Panc1 (cell line): ENCODE data around the gene HLA-B. TPM values are rescaled to one million over a fixed set of nuclear protein-coding genes. Genes with fewer than 3 reads are reported as not detected.

ENCODE experiments used
- ATAC-seq: fragments of 200-7000 bp; cut with Tn5 transposase; 2 replicates; pipeline ENCODE4 v1.9.1; 2020; ENCODE audit warnings: mild to moderate bottlenecking, moderate library complexity
- BruUV-seq: library from RNA; stranded (reverse); fragments of 400-500 nt; replicated peaks from 2 replicates; lab custom pipeline; 2021; lab: Mats Ljungman, UMichigan
- CTCF ChIA-PET: fragments of 300-600 bp; sonication (Branson Sonifier 250); formaldehyde crosslinking; loops from one replicate; lab custom pipeline; 2022; ENCODE audit warnings: antibody characterized with exemption; lab: Charles Lee
- POLR2A ChIA-PET: fragments of 300-600 bp; sonication (Branson Sonifier 250); formaldehyde crosslinking; loops from one replicate; lab custom pipeline; 2022; ENCODE audit warnings: antibody characterized with exemption; lab: Charles Lee
- DNase-seq: peaks from one replicate; pipeline ENCODE4 v3.0.0-alpha.2; 2010; ENCODE audit warnings: low read depth, low spot score
- H3K27ac ChIP-seq: 2 replicates; pipeline ENCODE4 v1.5.1; 2011; ENCODE audit warnings: mild to moderate bottlenecking, low read length, inconsistent platforms
- H3K27me3 ChIP-seq: fragments of 200-500 bp; sonication (Bioruptor generic); 2 replicates; pipeline ENCODE4 v1.6.0; 2014; ENCODE audit warnings: low read length, inconsistent platforms; ENCODE audit not compliant: control insufficient read depth, insufficient read depth
- H3K36me3 ChIP-seq: fragments of 200-500 bp; sonication (Bioruptor generic); 2 replicates; pipeline ENCODE4 v1.5.1; 2014; ENCODE audit warnings: inconsistent platforms, mild to moderate bottlenecking, low read length, moderate library complexity; ENCODE audit not compliant: control insufficient read depth, insufficient read depth
- H3K4me1 ChIP-seq: 2 replicates; pipeline ENCODE4 v1.5.1; 2011; ENCODE audit warnings: inconsistent platforms, mild to moderate bottlenecking, low read length, moderate library complexity; ENCODE audit not compliant: control insufficient read depth, insufficient read depth
- H3K4me3 ChIP-seq, 2 experiments: 2 replicates each; pipeline ENCODE4 v1.5.1; 2011 to 2012; ENCODE audit warnings: low read depth in 2 of 2, low read length in 2 of 2, mild to moderate bottlenecking in 2 of 2, inconsistent platforms in 1 of 2, moderate library complexity in 1 of 2
- H3K9me3 ChIP-seq: fragments of 200-500 bp; sonication (Bioruptor generic); 2 replicates; pipeline ENCODE4 v1.5.1; 2014; ENCODE audit warnings: low read depth, mild to moderate bottlenecking, inconsistent platforms, low read length, moderate library complexity; ENCODE audit not compliant: control insufficient read depth, insufficient read depth
- CTCF ChIP-seq: fragments of 450-650 bp; IDR thresholded peaks from 2 replicates; pipeline ENCODE4 v1.5.1; 2017; ENCODE audit warnings: mild to moderate bottlenecking
- POLR2AphosphoS5 ChIP-seq: IDR thresholded peaks from 2 replicates; pipeline ENCODE4 v1.6.1; 2012; ENCODE audit warnings: mild to moderate bottlenecking, low read depth, low read length, moderate library complexity
- REST ChIP-seq, 2 experiments: IDR thresholded peaks; 2 replicates each; pipeline ENCODE4 v1.6.1; 2011 to 2012; ENCODE audit warnings: low read depth in 2 of 2, control low read depth in 1 of 2, low read length in 1 of 2, mild to moderate bottlenecking in 1 of 2, moderate library complexity in 1 of 2; ENCODE audit not compliant: insufficient read depth in 1 of 2
- SIN3A ChIP-seq: IDR thresholded peaks from 2 replicates; pipeline ENCODE4 v1.6.1; 2012; ENCODE audit warnings: low read depth, mild to moderate bottlenecking, low read length, moderate library complexity, borderline replicate concordance; ENCODE audit not compliant: insufficient read depth
- TCF7L2 ChIP-seq: IDR thresholded peaks from 2 replicates; pipeline ENCODE4 v1.6.1; 2011; ENCODE audit warnings: mild to moderate bottlenecking, low read depth, low read length, inconsistent platforms
- in situ Hi-C: cut with HindIII; loops from 2 replicates; pipeline ENCODE4 v1.10.0; 2016; ENCODE audit warnings: low sequenced_read_pairs, low pct_unique_long_range_greater_than_20kb
- intact Hi-C: fragments of 100-400 bp; cut with micrococcal nuclease; formaldehyde crosslinking; loops from one replicate; pipeline ENCODE4 v1.10.0; 2022; ENCODE audit not compliant: unreplicated experiment
- total RNA-seq: library from RNA; stranded (reverse); gene quantifications from one replicate; pipeline ENCODE4 v1.2.1, GENCODE V29; 2021; ENCODE audit not compliant: unreplicated experiment

The HLA-B gene
- total RNA-seq, 1 experiment from 2014 or later, result 191 TPM

- Histone ChIP-seq H3K36me3 (no peaks in the 10 kb centered on the region), H3K9me3 (no peaks in the 10 kb centered on the region), H3K4me3 (no peak overlapping the region), H3K4me1 (no peaks in the 10 kb centered on the region), H3K27me3 (peaks cover 6% of the 10 kb centered on the region), H3K27ac (no peak overlapping the region)
- ChIA-PET CTCF (no interaction called here), POLR2A (no interaction called here)
- in situ Hi-C loops, result no loop called here
- intact Hi-C loops, result no loop called here
- TF ChIP-seq SIN3A (no peak), POLR2AphosphoS5 (no peak), CTCF (no peak), REST (IDR thresholded peaks at IDR 0.05; ENCODE audit: insufficient read depth in 1 of 2, low read depth in 2 of 2, low read length in 1 of 2) (no peak)
- ATAC-seq, result no peak
- no peak for DNase-seq
- BruUV-seq, result no TSS peak
These were observed 49.3 kb downstream of the HLA-B start for GRCh38 chr6:31307669-31308049.

DNA sequence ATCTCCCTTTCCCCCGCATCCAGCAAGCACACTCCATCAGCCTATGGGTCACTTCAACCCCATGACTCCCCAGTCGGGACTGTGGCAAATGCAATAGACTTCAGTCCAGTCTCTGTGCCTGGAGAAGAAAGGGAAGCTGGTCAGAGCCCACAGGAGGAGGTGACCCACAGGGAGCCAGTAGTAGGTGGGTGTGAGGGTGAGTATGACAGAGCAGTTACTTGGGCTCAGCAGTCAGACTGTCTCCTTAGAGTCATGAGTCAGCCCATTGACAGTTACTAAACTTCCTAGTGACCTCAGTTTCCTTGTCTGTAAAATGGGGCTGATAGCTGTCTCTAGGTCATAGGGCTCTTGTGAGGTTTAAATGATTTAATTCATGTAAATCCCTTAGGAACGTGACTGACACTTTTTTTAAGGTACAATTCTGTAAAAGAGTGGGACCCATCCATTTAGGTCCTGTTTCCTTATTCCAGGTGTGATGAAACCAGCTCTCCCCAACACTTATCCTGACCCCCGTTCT, 51.2 kb downstream of the HLA-B start:
- Histone ChIP-seq H3K27ac (no peak overlapping the region), H3K4me1 (no peaks in the 10 kb centered on the region), H3K4me3 (no peak overlapping the region), H3K9me3 (no peaks in the 10 kb centered on the region), H3K27me3 (peaks cover 6% of the 10 kb centered on the region), H3K36me3 (no peaks in the 10 kb centered on the region)
- ATAC-seq (no peak), DNase-seq (no peak)
- intact Hi-C loops, result no loop called here
- ChIA-PET POLR2A (no interaction called here), CTCF (no interaction called here)
- TF ChIP-seq REST (IDR thresholded peaks at IDR 0.05; ENCODE audit: insufficient read depth in 1 of 2, low read depth in 2 of 2, low read length in 1 of 2) (no peak), CTCF (no peak), TCF7L2 (no peak), POLR2AphosphoS5 (no peak), SIN3A (no peak)
- in situ Hi-C loops, result no loop called here
- BruUV-seq, result no TSS peak
